ENCODE data around the gene RGS3.

Gene RGS3

GRCh38 chr9:113625486-113625885 lies 162.0 kb downstream of the RGS3 start:
- H3K9ac ChIP-seq (ENCODE audit: low read depth, low read length), result no peak overlapping the region

DNA sequence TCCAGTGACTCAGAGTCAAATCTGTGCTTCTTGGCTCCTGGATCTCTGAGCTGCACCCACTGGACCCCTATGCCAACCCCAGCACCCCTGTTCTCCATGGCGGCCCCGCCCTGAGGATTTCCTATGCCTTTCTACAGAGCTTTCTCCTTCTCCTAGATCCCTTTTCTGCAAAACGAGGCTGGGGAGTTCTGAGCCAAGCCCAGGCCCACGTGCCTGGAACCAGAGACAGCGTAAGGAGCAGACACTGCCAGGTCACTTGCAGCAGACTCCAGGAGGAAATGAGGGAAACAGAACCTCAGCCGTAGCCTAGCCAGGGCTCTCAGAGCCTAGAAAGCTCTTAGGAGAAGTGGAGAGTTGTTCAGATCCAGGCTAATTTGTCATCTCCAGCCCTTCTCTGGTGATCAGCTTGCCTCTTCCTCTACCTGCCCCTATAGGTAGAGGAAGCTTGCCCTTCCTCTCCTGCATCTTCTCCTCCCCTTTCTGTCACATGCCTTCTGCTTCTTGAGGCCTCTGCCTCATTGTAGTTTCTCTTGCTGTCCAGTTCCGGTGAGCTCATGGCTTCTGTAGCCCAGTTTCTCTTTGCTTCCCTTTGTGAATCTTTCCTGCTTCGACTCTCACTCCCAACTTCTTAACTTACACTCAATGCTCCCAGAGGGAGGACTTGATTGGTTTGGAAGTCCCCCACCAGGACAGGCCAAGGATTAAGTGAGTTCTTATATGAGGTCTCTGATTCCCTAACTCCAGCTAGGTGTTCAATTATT lies 163.4 kb downstream of the RGS3 start:
- Histone ChIP-seq H3K4me1 (ENCODE audit: insufficient read depth, low read length) (peaks cover 34% of the 10 kb centered on the region), H3K9ac (ENCODE audit: low read depth, low read length) (no peak overlapping the region), H3K36me3 (ENCODE audit: insufficient read depth, low read length) (no peaks in the 10 kb centered on the region), H3K9me3 (ENCODE audit: control insufficient read depth, insufficient read depth, low read length) (no peaks in the 10 kb centered on the region)

More at GRCh38 chr9:113625486-113625885, 162.0 kb downstream of the RGS3 start:
- no peaks in the 10 kb centered on the region for H3K9me3 ChIP-seq (ENCODE audit: control insufficient read depth, insufficient read depth, low read length)
- no peaks in the 10 kb centered on the region for H3K36me3 ChIP-seq (ENCODE audit: insufficient read depth, low read length)
- H3K4me1 ChIP-seq (ENCODE audit: insufficient read depth, low read length), result peaks cover 47% of the 10 kb centered on the region

- no peaks in the 10 kb centered on the region for H3K9me3 ChIP-seq (ENCODE audit: control insufficient read depth, insufficient read depth, low read length)
- no peaks in the 10 kb centered on the region for H3K36me3 ChIP-seq (ENCODE audit: insufficient read depth, low read length)
- peaks cover 20% of the 10 kb centered on the region for H3K4me1 ChIP-seq (ENCODE audit: insufficient read depth, low read length)
- no peak overlapping the region for H3K9ac ChIP-seq (ENCODE audit: low read depth, low read length)
These were observed 165.1 kb downstream of the RGS3 start for GRCh38 chr9:113628621-113629020.

GRCh38 chr9:113630386-113631136 lies 167.0 kb downstream of the RGS3 start:
- no peak overlapping the region for H3K9ac ChIP-seq (ENCODE audit: low read depth, low read length)
- H3K4me1 ChIP-seq (ENCODE audit: insufficient read depth, low read length), result peaks cover 32% of the 10 kb centered on the region; the same call in 1 of the 2 replicates
- no peaks in the 10 kb centered on the region for H3K36me3 ChIP-seq (ENCODE audit: insufficient read depth, low read length)
- no peaks in the 10 kb centered on the region for H3K9me3 ChIP-seq (ENCODE audit: control insufficient read depth, insufficient read depth, low read length)

DNA sequence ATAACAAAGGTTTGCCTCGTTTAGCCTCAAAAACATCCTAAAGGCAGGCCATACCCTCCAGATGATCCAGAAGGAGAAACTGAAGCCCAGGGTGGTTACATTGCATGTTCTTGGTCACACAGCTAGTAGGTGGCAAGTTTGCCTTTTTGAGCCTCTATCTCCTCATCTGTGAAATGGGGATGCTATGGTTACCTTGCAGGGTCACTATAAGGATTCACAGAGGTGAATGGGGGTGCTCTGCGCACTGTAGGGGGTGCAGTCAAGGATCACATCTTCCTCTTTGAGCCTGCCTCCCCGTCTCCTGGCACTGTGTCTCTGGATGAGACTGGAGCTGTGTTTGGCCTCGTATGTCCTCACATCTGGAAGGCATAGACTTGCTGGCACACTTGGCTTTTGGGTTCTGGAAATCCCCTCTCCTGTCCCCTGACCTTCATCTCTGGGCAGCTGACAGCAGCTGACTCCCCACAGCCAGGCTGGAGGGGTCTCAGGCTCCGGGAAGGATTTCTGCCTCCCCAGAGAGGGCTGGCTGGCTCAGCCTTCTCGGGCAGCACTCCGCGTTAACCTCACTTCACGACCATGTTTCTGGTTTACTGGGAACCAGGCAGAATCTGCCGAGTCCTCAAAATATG lies 167.7 kb downstream of the RGS3 start:
- no peaks in the 10 kb centered on the region for H3K9me3 ChIP-seq (ENCODE audit: control insufficient read depth, insufficient read depth, low read length)
- H3K36me3 ChIP-seq (ENCODE audit: insufficient read depth, low read length), result no peaks in the 10 kb centered on the region
- peaks cover 38% of the 10 kb centered on the region for H3K4me1 ChIP-seq (ENCODE audit: insufficient read depth, low read length)
- no peak overlapping the region for H3K9ac ChIP-seq (ENCODE audit: low read depth, low read length)

DNA sequence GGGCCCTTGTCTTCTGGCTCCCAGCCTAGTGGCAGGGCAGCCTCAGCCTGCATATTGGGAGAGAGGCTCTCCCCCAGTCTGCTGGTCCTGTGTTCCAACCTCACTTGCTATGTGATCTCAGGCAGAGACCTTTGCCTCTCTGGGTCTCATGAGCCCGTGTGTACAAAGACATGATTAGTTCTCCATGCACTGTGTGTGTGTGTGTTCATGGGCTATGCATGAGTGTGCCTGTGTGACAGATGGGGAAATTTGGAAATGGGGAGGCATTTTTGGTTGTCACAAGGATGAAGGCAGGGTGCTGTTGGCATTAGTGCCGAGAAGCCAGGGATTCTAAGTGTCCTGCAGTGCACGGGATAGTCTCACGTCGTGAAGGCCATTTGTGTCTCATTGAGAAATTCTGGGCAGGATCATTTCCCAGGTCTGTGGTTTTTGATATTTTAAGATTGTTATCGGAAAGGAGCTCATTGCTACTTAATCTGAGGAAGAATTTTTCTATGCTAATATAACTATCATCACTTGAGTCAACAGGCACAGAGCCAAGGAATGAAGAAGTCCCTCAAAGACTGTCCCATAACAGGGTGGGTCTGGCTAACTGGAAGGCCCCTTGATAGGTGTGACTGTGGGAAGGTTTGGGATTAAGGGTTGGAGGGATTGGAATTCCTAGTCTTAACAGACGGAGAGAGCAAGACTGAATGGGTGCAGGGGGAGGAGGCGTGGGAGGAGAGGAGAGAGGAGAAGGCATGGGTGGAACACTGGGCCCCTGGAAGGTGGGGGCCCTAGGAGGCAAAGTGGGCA lies 168.5 kb downstream of the RGS3 start:
- H3K9me3 ChIP-seq (ENCODE audit: control insufficient read depth, insufficient read depth, low read length), result no peaks in the 10 kb centered on the region
- H3K4me1 ChIP-seq (ENCODE audit: insufficient read depth, low read length), result peaks cover 34% of the 10 kb centered on the region
- H3K36me3 ChIP-seq (ENCODE audit: insufficient read depth, low read length), result no peaks in the 10 kb centered on the region
- no peak overlapping the region for H3K9ac ChIP-seq (ENCODE audit: low read depth, low read length)

DNA sequence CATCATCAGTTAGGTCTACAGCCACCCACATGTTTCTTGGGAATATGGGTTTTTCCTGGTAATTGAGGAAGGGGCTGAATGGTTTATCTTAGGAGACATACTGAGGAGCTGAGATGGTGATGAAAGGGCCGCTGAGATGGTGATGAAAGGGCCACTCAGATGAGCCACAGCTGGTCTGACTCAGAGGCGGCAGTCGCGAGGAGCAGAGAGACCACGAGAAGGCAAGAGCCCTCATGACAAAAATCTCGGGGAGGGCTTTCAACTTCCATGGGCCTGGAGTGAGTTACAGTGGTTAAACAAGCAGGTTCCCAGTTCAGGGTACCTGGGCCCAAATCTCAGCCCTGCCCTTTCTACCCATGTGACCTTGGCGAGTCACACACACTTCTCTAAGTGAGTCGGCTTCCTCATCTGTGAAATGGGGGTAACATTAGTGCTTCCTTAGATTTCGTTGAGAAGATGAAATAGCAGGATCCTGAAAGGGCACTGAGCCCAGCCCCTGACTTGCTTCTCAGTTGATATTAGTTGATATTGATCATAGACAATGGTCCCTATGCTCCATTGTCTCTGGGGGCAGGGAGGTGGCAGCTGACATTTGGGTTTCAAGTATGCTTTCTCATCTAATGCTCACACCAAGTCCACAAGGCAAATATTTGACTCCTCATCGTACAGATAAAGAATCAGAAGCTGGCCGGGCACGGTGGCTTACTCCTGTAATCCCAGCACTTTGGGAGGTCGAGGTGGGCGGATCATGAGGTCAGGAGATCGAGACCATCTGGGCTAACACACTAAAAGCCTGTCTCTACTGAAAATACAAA lies 169.5 kb downstream of the RGS3 start:
- Histone ChIP-seq H3K9ac (ENCODE audit: low read depth, low read length) (no peak overlapping the region), H3K9me3 (ENCODE audit: control insufficient read depth, insufficient read depth, low read length) (no peaks in the 10 kb centered on the region), H3K36me3 (ENCODE audit: insufficient read depth, low read length) (no peaks in the 10 kb centered on the region), H3K4me1 (ENCODE audit: insufficient read depth, low read length) (peaks cover 25% of the 10 kb centered on the region)

- H3K9me3 ChIP-seq (ENCODE audit: control insufficient read depth, insufficient read depth, low read length), result no peaks in the 10 kb centered on the region
- no peak overlapping the region for H3K9ac ChIP-seq (ENCODE audit: low read depth, low read length)
- peaks cover 23% of the 10 kb centered on the region for H3K4me1 ChIP-seq (ENCODE audit: insufficient read depth, low read length)
- no peaks in the 10 kb centered on the region for H3K36me3 ChIP-seq (ENCODE audit: insufficient read depth, low read length)
These were observed 170.5 kb downstream of the RGS3 start for GRCh38 chr9:113633782-113634595.

- Histone ChIP-seq H3K9me3 (ENCODE audit: control insufficient read depth, insufficient read depth, low read length) (no peaks in the 10 kb centered on the region), H3K9ac (ENCODE audit: low read depth, low read length) (no peak overlapping the region), H3K4me1 (ENCODE audit: insufficient read depth, low read length) (peaks cover 23% of the 10 kb centered on the region), H3K36me3 (ENCODE audit: insufficient read depth, low read length) (no peaks in the 10 kb centered on the region)
These were observed 171.3 kb downstream of the RGS3 start for GRCh38 chr9:113634596-113635515.

GRCh38 chr9:113635586-113635985 lies 172.1 kb downstream of the RGS3 start:
- no peak overlapping the region for H3K9ac ChIP-seq (ENCODE audit: low read depth, low read length)
- H3K4me1 ChIP-seq (ENCODE audit: insufficient read depth, low read length), result peaks cover 23% of the 10 kb centered on the region
- H3K9me3 ChIP-seq (ENCODE audit: control insufficient read depth, insufficient read depth, low read length), result no peaks in the 10 kb centered on the region
- H3K36me3 ChIP-seq (ENCODE audit: insufficient read depth, low read length), result no peaks in the 10 kb centered on the region

DNA sequence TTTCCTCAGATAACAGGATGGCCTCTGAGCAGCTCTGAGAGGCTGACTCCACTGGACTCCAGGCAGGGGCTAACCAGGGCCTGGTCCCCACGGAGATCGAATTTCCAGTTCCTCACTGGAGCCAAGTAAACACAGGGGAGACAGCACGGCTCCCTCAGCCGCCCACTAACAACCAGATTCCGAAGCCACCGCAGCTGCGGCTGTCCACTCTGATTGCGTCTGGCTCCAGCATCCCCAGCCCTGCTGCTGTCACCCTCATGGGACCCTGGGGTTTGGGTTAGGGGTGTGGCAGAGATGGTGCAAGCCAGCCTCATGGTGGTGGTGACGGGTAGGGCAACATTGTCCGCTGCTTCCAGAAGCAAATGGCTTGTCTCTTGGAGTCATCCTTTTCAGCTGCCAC lies 172.6 kb downstream of the RGS3 start:
- no peaks in the 10 kb centered on the region for H3K9me3 ChIP-seq (ENCODE audit: control insufficient read depth, insufficient read depth, low read length)
- H3K4me1 ChIP-seq (ENCODE audit: insufficient read depth, low read length), result peaks cover 23% of the 10 kb centered on the region
- no peaks in the 10 kb centered on the region for H3K36me3 ChIP-seq (ENCODE audit: insufficient read depth, low read length)
- H3K9ac ChIP-seq (ENCODE audit: low read depth, low read length), result no peak overlapping the region

DNA sequence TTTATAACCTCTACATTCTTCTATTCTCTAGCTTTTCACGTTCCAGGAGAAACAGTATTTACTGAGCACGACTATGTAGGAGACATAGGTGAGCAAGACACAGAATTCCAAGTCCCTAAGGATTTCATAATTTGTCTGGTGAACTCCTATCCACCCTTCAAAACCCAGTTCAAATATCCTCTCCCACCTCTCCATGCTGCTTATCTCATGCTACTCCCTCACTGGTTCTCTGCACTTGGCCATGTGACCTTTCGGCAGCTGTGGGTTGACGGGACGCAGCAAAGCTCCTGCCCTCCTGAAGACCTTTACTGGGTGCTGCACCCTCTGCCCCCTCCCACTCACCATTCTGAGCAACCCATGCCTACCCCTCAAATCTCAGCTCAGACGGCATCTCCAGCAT lies 173.2 kb downstream of the RGS3 start:
- Histone ChIP-seq H3K9me3 (ENCODE audit: control insufficient read depth, insufficient read depth, low read length) (no peaks in the 10 kb centered on the region), H3K9ac (ENCODE audit: low read depth, low read length) (no peak overlapping the region), H3K4me1 (ENCODE audit: insufficient read depth, low read length) (peaks cover 23% of the 10 kb centered on the region), H3K36me3 (ENCODE audit: insufficient read depth, low read length) (no peaks in the 10 kb centered on the region)
